Hematopoietic multipotent progenitor cell treated with erythropoietin and hydrocortisone succinate and interleukin-3 and kit ligand, for 8 days (in vitro differentiated cells): ENCODE data around the gene CIDEA.

Source experiments
- DNase-seq: peaks from one replicate; pipeline ENCODE4 v3.0.0-alpha.2; 2015

CIDEA gene

DNA sequence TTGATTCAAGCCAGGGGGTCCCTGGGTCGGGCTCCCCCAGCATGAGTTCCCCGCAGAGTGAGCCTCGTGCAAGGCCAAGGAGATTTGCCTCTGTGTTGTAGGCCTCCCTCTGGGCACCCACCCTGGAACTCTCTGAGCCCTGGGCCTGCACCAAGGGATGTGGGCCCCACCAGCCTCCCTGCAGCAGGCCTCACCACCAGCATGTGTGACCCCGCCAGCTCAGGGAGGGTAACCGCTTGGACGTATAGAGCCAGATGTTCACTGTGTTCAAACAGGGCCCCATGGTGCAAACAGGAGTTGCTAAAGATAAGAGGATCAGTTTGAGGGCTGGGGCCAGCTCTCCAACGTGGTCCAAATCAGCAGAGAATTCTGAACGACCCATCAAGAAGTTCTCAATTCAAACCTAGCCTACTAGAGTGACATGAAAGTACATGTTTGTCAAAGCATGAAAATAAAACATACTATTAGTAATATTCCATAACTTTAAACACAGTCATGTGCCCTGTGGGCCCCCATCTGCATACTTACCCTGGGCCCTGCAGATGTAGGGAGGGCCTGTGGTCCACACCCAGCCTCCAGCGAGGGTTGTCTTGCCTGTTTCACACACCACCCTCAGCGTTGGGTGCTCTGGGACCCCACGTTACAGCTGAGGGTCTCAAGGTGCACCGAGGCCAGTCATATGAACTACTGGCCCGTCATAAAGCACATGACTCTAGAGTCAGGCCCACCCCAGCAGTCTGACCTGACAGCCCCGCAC, 48.4 kb downstream of the CIDEA start:
- peak; percentile 96 for DNase-seq

DNA sequence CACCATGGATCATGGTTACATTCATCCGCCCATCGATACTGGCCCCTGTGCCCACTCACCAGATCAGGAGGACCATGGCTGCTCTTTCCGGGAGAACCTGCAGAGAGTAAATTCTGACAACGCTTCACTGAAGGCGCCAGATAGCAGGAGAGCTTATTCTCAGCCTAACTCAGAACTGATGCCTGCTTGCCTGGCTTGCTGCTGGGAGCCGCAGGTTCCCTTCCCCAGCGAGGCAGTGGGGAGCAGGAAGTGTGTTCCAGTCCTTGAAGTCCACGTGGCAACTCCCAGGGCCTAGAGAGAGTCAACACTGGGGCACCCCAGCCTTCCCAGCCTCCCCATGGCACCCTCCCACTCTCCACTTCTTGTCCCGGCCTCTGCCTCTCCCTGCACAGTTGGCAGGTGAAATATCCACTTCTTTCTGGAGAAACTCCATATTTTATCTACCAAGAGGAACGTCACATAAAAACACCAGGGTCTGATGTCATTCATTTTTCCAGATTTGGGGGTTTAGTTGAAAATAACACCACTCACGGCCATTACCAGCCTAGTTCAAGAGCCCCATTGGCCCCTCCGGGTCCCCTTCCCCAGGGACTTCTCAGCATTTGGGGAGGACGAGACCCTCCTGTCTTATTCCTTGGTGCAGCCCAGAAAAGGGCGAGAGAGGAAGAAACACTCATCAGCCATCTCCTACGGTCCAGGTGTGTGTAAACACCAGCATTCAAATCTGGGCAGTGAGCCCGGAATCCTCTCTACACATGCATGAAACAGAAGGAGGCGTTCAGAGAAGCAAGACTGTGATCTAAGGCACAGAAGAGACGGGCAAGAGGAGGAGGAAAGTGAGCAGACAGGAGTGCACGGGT, 50.4 kb downstream of the CIDEA start:
- no peak for DNase-seq

DNA sequence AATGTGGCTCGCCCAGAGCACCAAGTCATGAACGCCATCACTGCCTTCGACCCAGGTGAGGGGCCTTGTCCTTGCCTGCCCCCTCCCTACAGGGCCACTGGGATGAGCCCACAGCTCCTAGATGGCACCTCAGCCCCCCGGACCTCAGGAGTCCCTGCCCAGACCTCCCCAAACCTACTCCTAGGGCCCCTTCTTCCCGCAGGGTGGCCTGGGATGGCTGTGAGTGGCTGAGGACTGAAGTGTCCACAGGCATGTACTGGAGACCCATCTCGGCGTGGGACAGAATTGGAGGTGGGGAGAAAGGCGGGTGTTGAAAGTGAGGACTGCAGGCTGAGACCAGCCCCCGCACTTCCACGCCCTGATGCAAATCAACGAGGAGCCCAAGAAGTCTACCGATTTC, 51.0 kb downstream of the CIDEA start:
- DNase-seq: no peak

DNA sequence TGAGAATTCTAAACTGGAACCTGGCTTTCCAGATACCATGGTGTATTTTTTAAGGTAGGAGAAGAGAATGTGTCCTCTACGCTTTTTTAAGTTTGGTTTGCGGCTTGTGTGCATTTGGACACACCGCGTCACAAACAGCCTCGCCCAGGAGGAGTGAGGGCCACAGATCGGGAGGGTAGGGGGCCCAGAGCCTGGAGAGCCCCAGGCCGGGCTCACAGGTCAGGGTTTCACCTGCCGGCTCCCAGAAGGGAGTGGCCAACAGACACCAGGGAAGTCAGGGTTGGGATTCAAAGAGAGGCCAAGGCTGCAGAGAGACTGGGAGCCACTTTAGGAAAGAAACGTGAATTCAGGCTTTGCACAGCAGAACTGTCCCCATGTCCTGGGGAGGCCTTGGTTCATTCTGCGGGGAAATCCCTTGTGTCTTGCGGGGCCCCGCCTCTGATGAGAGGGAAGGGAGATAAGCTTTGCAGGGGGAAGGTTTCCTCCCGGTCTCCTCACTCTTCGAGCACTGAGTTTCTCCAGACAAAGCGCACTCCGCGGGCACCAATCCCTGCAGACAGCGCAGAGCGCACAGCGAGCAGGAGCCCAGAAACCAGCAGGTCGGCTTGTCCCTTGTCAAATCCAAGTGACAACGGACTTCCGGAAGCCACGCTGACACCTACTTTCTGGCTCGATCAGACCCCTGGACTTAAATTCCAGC, 51.9 kb downstream of the CIDEA start:
- DNase-seq: peak; percentile 72

DNA sequence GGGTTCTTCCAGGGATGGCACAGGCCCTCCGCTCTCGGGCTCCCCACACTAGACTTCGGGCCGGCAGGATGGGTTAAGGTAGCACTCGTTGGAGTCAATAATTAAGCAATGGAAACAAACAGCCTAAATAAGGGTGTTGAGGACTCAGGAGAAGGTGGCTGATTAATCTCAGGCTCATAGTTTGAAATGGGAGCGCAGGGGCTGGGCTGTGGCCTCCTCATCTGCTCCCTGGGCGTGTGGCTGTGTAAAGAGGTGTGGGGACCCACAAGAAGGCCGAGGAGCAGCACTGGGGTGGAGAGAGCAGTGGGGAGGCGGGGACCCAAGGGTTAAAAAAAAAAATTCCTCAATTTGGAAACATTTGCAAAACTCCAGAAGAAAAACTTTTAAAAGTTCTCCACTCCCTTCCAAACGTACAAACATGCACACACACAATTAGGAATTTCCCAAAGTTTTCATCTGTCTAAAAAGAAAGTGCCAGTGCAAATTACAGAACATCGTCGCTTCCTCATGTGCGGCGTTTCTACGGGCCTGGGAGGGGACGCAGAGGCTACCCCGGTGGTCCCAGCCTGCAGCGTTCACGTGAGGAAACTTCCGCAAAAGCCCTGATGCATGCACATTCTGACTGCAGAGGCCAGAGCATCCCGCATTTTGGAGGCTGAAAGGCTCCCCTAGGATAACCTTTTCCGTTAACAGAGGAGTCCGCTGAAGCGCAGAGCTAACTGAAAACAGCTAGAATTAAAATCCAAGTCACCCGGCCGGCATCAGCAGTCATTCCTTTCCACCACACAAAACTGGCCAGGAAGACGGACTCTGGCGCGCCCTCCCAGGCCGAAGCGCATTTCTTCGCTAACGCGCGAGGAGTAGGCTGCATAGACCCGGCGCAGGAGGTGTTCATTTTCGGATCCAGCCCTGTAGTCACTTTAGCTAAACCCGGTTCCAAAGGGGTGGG, 52.9 kb downstream of the CIDEA start:
- DNase-seq: peak; percentile 53

DNA sequence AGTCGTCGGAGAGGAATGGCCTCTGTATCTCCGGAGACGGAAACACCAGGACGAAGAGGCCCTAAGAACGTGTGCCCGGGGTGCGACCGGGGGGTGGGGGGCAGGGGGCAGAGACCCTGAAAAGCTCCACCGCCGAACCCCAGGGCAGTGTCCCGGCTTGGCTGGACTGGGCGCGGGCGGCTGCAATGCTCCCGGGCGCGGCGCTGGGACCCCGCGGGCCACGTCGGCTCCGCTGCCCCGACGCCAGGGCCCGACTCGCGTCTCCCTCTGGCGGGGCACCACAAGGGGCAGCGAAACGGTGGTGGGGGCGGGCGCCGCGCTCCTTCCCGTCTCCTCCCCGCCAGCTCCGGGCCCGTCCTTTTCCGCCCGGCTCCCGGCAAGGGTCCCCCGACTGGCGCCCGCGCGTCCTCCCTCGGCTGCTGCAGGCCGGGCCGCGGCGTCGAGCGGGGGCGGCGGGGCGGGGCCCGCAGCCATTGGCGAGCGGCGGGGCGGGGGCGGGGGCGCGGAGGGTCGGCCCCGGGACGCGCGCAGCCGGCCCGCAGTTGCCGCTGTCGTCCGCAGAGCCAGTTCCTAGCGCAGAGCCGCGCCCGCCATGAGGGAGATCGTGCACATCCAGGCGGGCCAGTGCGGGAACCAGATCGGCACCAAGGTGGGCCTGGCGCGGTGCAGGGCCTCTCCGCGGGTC, 53.7 kb downstream of the CIDEA start, which contains the start of gene TUBB6:
Gene TUBB6, plus strand, starts transcription at position 541 of the 685 bp plus-strand sequence. Its CDS starts 52 bp downstream, at position 593.
- DNase-seq: peak; percentile 73

DNA sequence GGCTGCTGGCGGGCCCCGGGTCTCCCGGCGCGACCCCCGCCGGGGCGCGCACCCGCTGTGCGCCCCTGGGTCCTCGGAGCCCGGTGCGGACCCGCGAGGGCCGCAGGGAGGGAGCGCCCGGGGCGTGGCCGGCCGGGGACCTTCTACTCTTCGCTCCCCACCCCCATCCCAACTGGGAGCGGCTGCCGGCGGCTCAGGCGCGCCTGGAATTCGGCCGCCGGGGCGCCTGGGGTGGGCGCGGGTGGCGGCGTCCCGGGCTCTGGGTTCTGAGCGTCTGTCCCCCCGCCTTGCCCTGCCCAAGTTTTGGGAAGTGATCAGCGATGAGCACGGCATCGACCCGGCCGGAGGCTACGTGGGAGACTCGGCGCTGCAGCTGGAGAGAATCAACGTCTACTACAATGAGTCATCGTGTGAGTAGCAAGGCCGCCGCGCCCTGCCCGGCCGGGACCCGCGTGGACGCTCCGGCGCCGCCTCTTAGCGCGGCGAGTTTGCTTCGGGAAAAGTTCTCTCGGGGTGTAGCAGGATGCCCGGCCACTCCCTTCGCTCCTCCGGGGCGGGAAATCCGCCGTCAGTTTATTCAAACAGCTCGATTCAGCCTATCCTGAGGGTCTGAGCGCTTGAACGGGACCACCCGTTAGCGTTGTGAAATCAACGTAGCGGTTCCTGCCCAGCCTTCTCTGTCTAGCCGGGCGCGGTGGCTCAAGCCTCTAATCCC, 54.4 kb downstream of the CIDEA start:
- peak; percentile 75 for DNase-seq

DNA sequence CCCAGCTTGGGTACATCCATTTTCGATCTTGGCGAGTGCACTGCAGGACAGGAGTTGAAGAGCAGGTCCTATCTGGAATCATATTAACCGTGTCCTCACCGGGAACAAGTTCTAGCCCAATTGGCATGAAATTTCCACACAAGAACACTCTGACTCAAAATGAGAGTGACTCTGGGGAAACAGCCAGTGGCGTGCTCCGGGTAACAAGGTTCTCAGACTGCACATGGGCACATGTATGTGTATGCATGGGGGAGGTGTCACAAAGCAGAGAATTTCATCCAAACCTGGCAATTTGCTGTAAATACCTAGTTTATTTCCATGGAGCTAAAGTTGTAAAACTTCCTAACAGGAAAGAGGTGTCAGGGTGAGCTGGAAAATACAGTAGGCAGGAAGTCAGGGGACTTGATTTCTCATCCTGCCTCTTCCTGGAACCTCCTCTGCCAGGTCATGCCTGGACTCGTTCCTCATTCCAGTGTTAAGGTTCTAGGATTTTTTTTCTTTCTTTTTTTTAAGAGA, 55.6 kb downstream of the CIDEA start:
- no peak for DNase-seq

DNA sequence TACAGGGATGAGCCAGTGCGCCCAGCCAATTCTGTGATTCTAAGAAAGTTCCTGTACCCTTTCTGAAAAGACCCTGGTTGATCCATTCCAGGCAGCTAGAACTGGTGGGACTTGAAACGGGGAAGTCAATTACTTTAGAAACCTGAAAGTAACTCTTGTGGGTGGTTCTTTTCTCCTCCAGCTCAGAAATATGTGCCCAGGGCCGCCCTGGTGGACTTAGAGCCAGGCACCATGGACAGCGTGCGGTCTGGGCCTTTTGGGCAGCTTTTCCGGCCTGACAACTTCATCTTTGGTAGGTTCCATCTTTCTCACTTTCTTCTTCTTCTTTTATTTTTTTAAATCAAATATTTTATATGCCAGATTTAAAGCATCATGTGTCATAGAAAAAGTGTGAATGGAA, 56.6 kb downstream of the CIDEA start:
- DNase-seq: no peak

DNA sequence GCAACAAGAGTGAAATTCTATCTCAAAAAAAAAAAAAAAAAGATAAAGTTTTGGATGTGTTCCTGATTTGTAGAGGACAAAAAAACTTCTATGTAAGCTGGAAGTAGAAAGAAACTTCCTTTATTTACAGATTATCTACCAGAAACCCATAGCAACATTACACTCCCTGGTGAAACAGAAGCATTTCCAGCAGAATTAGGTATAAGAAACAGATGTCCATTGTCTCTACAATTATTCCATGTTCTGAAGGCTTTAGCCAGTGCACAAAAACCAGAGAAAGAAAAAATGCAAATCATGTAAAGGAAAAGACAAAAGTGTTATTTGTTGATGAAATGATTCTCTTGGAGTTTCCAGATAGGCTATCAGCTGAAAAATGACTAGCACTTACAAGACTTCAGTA, 58.8 kb downstream of the CIDEA start:
- no peak for DNase-seq

DNA sequence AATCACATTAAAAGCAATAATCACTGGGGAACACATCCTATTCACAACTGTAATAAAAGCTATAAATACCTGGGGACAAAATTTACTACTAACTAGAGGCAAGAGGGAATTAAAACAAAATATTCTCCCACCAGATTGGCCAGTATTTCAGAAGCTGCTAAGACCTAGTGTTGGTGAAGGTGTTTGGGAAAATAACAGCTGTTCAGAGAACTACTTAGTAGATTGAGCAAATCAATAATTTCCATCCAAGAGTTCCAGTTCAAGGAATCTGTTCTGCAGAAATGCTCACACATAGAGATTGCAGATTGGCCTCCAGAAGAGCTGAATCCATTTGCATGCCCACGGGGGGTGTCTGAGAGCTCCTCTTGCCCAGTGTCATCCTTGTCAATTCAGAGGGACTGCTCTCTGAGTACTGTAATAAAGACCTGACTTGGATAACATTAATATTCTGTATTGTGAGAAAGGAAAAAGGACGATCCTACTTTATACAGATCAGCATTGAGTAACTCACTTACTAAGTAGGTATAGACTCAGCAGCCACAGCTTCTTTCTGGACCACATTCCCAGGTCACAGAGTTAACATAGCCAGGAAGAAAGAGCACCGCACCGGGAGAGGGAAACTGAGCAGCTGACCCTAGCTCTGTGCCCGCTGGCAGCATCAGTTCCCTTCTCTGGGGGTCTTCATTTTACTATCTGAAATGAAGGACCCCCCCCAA, 59.5 kb downstream of the CIDEA start:
- no peak for DNase-seq

DNA sequence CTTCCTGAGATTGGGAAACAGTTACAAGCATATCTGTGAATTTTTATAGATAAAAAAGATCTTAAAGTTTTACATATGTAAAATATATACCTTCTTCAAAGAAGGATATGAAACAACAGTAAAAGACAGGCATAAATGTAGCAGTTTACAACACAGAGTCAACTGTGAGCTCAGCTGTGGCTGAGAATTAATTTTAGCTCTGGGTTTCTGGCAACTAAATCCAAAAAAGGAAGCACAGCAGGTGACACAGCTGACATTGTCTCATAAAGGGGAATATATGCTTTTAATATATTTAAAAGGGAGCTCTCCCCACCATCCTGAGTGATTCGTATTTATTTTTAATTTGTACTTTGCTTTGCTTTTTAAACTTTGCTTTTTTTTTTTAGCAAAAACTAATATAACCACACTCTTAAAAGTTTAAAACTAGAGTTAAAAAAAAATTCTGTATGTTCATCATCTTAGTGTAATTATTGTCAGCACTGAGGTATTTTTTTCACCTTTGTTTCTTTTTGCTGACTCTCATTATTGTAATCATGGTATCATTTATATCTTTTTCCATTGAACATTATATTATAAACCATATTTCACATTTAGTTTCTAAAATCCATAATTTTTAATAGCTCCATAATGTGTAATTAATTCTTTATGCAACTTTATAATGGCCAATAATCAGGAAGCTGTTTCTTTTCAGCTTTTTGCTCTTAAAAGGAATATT, 60.6 kb downstream of the CIDEA start:
- no peak for DNase-seq

DNA sequence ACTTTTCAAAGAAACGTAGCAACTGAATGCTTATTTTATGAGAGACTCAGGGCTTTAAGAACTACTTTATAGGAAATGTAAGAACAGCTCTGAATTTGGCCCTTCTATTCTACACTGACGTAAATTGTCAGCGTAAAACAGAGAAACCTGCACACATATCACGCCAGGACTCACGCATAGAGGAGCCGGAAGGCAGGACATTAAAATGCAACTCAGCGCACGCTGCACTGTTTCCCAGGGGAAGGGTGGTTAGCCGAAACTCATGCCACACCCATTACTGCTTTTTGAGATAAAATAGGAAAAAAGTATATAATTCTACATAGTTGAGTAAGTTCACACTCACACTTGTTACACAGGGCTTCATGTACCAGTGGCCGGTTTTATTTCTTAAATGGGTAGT, 61.3 kb downstream of the CIDEA start:
- peak; percentile 88 for DNase-seq

DNA sequence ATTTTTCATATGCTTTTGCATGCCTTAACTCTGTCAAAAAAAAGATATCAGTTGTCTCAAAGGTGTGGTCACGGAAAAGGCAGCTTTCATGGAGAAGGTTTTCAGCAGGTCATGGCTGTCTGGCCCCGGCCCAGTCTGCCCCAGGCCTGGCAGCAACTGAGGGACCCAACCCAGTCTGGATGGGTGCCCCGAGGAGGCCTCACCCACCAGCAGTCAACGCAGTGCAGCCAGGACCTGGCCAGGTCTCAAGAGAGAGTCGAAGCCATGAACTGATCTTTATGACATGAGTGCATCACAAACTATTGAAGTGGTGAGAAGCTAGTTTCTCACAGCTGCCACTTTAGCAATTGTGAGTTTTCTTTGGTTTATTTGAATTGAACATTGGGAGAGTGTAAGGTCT, 61.8 kb downstream of the CIDEA start:
- DNase-seq: peak; percentile 93

DNA sequence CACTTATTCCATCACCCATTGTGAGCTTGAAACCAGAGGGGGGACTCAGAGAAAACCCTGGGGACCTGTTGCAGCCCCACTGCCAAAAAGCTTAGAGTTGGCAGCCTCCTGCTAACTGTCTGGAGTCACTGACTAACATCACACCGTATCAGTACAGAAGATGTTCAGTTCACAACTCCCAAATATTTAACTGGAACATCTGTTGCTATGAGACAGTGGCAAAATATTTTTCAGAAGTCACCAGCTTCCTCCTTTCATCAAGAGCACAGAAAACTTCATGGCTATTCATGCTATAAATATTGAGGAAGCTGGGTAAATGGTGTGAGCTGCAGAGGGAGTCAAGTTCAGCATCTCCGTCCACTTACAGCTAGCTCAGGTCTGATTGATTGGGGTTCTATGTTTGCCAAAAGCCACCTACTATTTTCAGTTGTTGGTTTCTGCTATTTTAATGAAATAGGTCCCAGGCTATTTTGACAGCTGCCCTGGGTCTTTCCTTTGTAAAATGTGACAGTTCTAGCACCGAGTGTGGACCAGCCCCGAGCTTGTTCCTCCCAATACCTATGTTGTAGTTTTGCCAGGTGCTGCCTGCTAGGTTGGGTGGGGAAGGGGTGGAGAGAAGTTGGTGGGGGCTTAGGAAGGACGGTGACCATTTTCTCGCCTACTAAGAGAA, 63.6 kb downstream of the CIDEA start:
- no peak for DNase-seq

DNA sequence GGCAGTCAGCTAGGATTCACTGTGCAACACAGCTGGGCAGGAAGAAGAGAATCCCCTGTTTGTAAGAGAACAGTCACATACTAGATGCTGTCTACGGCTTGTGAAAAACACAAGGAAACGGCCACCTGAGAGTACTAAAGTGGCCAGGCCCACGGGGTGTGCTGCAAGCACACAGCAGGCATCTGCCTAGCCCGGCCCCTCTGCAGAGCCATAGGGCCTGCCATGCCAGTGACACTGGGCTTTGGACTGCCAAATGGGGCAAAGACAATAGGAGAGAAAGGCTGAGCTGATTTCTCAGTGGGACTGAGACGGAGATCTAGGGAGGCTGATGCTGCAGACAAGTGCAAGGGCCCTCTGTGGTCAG, 64.2 kb downstream of the CIDEA start:
- no peak for DNase-seq

DNA sequence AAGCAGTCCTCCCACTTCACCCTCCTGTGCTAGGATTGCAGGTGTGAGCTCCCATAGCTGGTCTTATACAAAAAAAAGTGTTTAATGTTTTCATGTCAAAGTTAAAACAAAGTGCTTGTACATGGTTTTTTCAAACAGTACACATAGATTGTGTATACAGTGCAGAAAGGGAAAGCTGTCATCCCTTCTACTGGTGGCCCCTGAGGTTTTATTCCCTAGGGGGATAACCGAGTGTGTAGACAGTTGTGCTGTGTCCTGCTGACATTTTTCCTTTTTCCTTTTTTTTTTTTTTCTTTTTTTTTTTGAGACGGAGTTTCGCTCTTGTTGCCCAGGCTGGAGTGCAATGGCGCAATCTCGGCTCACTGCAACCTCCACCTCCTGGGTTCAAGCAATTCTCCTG, 64.7 kb downstream of the CIDEA start:
- DNase-seq: no peak

DNA sequence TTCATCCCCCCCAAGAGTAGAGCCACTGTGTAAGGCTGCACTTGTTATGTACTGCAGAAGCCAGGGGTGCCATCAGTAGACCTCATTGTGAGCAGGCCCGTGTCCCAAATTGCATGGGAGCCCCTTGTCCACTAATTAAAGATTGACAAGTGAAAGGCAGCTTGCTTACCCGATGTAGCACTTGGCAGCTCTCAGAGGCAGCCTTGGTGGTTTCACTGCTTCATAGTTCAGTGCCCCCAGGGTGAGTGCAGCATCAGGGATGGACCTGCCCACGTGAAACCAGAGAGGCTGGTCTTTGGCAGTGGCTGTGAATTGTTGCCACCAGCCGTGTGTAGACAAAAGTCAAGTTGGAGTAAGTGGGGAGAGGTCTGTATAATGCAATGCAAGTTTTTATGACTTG, 67.2 kb downstream of the CIDEA start:
- DNase-seq: no peak
